HG02884 (cell line): ENCODE data around the gene PDE4D.

Experiments
- ATAC-seq: cut with Tn5 transposase; IDR thresholded peaks from one replicate; pipeline ENCODE4 v1.9.1; 2021; ENCODE audit warnings: mild to moderate bottlenecking, moderate library complexity; ENCODE audit not compliant: unreplicated experiment

The PDE4D gene

GRCh38 chr5:59560553-59560952 is 333.0 kb downstream of the PDE4D start:
- no peak for ATAC-seq

- no peak for ATAC-seq
These were observed 333.7 kb downstream of the PDE4D start for GRCh38 chr5:59559847-59560246.

- ATAC-seq, result no peak
These were observed 334.2 kb downstream of the PDE4D start for GRCh38 chr5:59559323-59559722.

GRCh38 chr5:59558501-59558900 is 335.0 kb downstream of the PDE4D start:
- no peak for ATAC-seq

GRCh38 chr5:59557572-59557971 is 336.0 kb downstream of the PDE4D start:
- ATAC-seq, result no peak

GRCh38 chr5:59555596-59555995 is 337.9 kb downstream of the PDE4D start:
- no peak for ATAC-seq

- no peak for ATAC-seq
These were observed 339.0 kb downstream of the PDE4D start for GRCh38 chr5:59554501-59554900.

GRCh38 chr5:59553992-59554391 is 339.5 kb downstream of the PDE4D start:
- ATAC-seq, result no peak

- no peak for ATAC-seq
These were observed 344.6 kb downstream of the PDE4D start for GRCh38 chr5:59548807-59549357.

GRCh38 chr5:59547731-59548130 is 345.8 kb downstream of the PDE4D start:
- no peak for ATAC-seq

- ATAC-seq, result no peak
These were observed 349.0 kb downstream of the PDE4D start for GRCh38 chr5:59544573-59544972.

GRCh38 chr5:59543821-59544442 is 349.6 kb downstream of the PDE4D start:
- no peak for ATAC-seq

GRCh38 chr5:59542851-59543820 is 350.4 kb downstream of the PDE4D start:
- no peak for ATAC-seq

- ATAC-seq, result no peak
These were observed 351.2 kb downstream of the PDE4D start for GRCh38 chr5:59542306-59542705.

GRCh38 chr5:59540366-59540765 is 353.2 kb downstream of the PDE4D start:
- ATAC-seq, result no peak

- no peak for ATAC-seq
These were observed 354.8 kb downstream of the PDE4D start for GRCh38 chr5:59538750-59539121.

- no peak for ATAC-seq
These were observed 355.4 kb downstream of the PDE4D start for GRCh38 chr5:59537961-59538749.

GRCh38 chr5:59536875-59537274 is 356.7 kb downstream of the PDE4D start:
- ATAC-seq, result no peak

GRCh38 chr5:59535561-59535960 is 358.0 kb downstream of the PDE4D start:
- no peak for ATAC-seq

GRCh38 chr5:59533730-59534108 is 359.8 kb downstream of the PDE4D start:
- ATAC-seq, result no peak
